Lung (tissue), 12 donors: ENCODE data around the gene ANKRD60. TPM values are rescaled to one million over a fixed set of nuclear protein-coding genes. Genes with fewer than 3 reads are reported as not detected.

Experiments used
- ATAC-seq: fragments of 200-7000 bp; cut with Tn5 transposase; one replicate; pipeline ENCODE4 v1.9.1; 2020; ENCODE audit warnings: moderate number of reproducible peaks; ENCODE audit not compliant: insufficient read depth, low FRiP score
- DNase-seq, 3 donors: peaks; one replicate each; pipeline ENCODE4 v3.0.0-alpha.2; 2013 to 2017
- H3K27ac ChIP-seq, 2 donors: one replicate each; pipeline ENCODE4 v1.5.1; 2013; ENCODE audit warnings: mild to moderate bottlenecking in 2 of 2, moderate library complexity in 2 of 2, control low read depth in 1 of 2, inconsistent platforms in 1 of 2, low read depth in 1 of 2, low read length in 1 of 2
- H3K27me3 ChIP-seq, 3 donors: one replicate each; pipeline ENCODE4 v1.5.1; 2013; ENCODE audit warnings: low read length in 2 of 3; ENCODE audit not compliant: control insufficient read depth in 3 of 3, insufficient read depth in 3 of 3
- H3K36me3 ChIP-seq, 4 donors: one replicate each; pipeline ENCODE4 v1.5.1; 2013; ENCODE audit warnings: low read length in 4 of 4, mild to moderate bottlenecking in 1 of 4, moderate library complexity in 1 of 4; ENCODE audit not compliant: control insufficient read depth in 4 of 4, insufficient read depth in 4 of 4
- H3K4me1 ChIP-seq, 5 donors: one replicate each; pipeline ENCODE4 v1.5.1; 2013; ENCODE audit warnings: low read length in 5 of 5, mild to moderate bottlenecking in 2 of 5, moderate library complexity in 1 of 5; ENCODE audit not compliant: control insufficient read depth in 5 of 5, insufficient read depth in 5 of 5
- H3K4me3 ChIP-seq: one replicate; pipeline ENCODE4 v1.5.1; 2013; ENCODE audit warnings: mild to moderate bottlenecking, control low read depth, moderate library complexity
- H3K9ac ChIP-seq, 2 donors: one replicate each; pipeline ENCODE4 v1.5.1; 2013; ENCODE audit warnings: low read length in 2 of 2, control low read depth in 1 of 2; ENCODE audit not compliant: insufficient read depth in 1 of 2
- H3K9me3 ChIP-seq, 4 donors: one replicate each; pipeline ENCODE4 v1.5.1; 2013; ENCODE audit warnings: low read length in 3 of 4, mild to moderate bottlenecking in 1 of 4, moderate library complexity in 1 of 4; ENCODE audit not compliant: control insufficient read depth in 4 of 4, insufficient read depth in 3 of 4
- WGBS, 2 donors: extraction: QIAGEN DNeasy Blood & Tissue Kit; methylation state at CpG; one replicate each; pipeline ENCODE4 v1.1.7; 2013; 5-methylcytosine and 5-hydroxymethylcytosine counted together
- polyA plus RNA-seq, 2 donors: library from polyadenylated mRNA; stranded (reverse); fragments of 200-250 nt; gene quantifications; one replicate each; pipeline ENCODE4 v1.2.1, GENCODE V29; 2013
- total RNA-seq, 2 donors: library from RNA; depleted of rRNA in 1 of 2; stranded (reverse); fragments of >200 nt in 1 of 2; gene quantifications; one replicate each; pipeline ENCODE4 v1.2.1, GENCODE V29; 2014 to 2021
- TF ChIP-seq, protein P1 (sequence below): IDR thresholded peaks from 2 replicates; pipeline ENCODE4 v1.5.1; 2012; ENCODE audit warnings: mild to moderate bottlenecking; ENCODE audit errors: control extremely low read depth, extremely low read depth
- donor health status: control.
- donor health status: control.
- donor health status: Bipolar disorder and iron deficiency.
- donor health status: healthy.
- donor health status: DM: yes; HTN: yes; CAD: no.

Gene ANKRD60
- total and polyA plus RNA-seq, 4 donors, result not detected

DNA sequence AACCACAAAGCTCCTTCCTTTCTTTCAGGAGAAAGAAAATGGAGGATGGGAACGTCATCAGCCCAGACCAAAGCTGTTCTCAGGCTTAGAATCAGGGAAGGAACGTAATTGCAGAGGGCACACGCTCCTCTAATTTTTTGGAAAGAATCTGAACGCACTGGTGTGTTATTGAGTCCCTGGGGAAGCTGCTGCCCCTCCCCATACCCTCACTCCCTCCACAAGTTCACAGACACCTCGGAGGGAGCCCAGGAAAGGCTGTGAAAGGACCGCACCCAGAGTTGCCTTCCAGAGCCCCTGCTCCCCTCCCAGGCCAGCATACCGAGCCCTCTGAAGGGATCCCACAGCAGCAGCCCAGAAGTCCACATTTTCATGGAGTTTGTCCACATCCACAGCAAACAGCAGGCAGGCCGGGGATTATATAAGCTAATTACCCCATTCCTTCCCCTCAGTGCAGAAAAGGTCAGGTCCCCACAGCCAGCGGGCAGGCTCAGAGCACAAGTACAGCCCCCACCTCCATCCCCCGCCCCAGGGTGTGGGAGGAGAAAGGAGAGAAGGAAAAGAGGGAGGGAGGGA is 53.7 kb downstream of the ANKRD60 start:
- Histone ChIP-seq H3K9ac (peak overlapping the region in 1 of 2 donors; percentile 16), H3K27me3 (no peaks in the 10 kb centered on the region), H3K4me1 (peaks cover 0 to 25% (median 11%) of the 10 kb centered on the region in 5 donors), H3K9me3 (no peaks in the 10 kb centered on the region), H3K27ac (peak overlapping the region; percentile 7 to 72), H3K4me3 (no peak overlapping the region), H3K36me3 (no peaks in the 10 kb centered on the region)
- ATAC-seq (no peak), DNase-seq (peak; percentile 36 to 57 (median 40))
- WGBS, 2 donors, result 65 to 74% methylated on average over 10 of the region's 10 CpGs
- TF ChIP-seq, protein P1, sequence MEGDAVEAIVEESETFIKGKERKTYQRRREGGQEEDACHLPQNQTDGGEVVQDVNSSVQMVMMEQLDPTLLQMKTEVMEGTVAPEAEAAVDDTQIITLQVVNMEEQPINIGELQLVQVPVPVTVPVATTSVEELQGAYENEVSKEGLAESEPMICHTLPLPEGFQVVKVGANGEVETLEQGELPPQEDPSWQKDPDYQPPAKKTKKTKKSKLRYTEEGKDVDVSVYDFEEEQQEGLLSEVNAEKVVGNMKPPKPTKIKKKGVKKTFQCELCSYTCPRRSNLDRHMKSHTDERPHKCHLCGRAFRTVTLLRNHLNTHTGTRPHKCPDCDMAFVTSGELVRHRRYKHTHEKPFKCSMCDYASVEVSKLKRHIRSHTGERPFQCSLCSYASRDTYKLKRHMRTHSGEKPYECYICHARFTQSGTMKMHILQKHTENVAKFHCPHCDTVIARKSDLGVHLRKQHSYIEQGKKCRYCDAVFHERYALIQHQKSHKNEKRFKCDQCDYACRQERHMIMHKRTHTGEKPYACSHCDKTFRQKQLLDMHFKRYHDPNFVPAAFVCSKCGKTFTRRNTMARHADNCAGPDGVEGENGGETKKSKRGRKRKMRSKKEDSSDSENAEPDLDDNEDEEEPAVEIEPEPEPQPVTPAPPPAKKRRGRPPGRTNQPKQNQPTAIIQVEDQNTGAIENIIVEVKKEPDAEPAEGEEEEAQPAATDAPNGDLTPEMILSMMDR, result no peak

DNA sequence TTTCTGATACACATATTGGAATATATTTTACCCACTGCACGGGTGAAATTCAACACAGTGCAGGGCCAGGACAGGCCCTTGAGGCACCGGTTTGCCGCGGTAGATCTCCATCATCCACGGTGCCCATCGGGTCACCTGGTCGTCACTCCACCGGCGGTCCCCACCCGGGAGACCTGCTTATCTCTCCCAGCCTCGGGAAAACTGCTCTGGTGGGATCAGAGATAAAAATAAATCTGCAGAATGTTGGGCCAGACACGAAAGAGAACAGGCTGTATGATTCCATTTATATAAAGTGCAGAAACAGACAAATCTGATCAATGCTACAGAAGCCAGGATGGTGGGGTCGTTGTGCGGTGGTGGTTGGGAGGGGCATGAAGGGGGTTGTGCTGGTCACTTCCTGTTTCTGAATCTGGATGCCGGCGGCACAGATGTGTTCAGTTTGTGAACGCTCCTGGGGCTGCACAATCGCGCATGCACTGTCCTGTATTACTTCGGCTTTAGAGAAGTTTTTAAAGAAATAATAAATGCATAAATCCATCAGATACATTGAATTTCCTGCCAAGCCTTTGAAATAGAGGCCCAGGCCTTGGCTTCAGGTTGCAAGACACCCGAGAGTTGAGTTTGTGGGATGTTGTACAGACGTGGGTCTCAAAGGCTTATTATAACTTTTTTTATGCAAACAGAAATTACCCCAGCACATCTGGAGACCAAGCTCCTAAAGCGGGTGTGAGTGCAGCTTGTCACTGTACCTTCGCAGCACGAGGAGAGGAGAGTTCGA is 54.3 kb downstream of the ANKRD60 start:
- no peak for ATAC-seq
- Histone ChIP-seq H3K9ac (peak overlapping the region in 1 of 2 donors; percentile 16), H3K4me1 (peaks cover 0 to 20% (median 10%) of the 10 kb centered on the region in 5 donors), H3K36me3 (no peaks in the 10 kb centered on the region), H3K27me3 (no peaks in the 10 kb centered on the region), H3K4me3 (no peak overlapping the region), H3K9me3 (no peaks in the 10 kb centered on the region), H3K27ac (peak overlapping the region in 1 of 2 donors; percentile 72)
- DNase-seq, result peak; percentile 57 to 76 (median 68)
- TF ChIP-seq, protein P1, result no peak
- 48 to 50% methylated on average over 26 of the region's 26 CpGs for WGBS, 2 donors

DNA sequence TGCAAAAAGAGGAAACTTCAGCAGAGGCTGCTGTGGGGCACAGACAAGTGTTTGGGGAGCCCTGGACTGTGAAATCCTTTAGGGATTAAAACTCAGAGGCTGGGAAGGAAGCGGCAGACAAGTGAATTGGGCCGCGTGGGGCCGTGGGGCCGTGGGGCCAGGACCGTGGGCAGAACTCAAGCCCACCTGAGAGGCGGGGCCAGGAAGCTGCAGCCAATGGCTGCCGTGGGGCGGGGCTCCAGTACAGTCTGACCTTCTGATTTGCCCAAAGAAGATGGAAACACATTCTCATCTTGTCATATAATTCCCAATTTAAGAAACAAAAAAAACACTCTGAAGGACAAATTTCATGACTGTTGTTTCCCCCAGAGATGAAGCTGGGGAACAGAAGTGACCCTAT is 55.4 kb downstream of the ANKRD60 start:
- WGBS, 2 donors, result 84 to 95% methylated on average over 9 of the region's 9 CpGs
- no peak for ATAC-seq
- H3K36me3 ChIP-seq, result no peaks in the 10 kb centered on the region
- no peaks in the 10 kb centered on the region for H3K27me3 ChIP-seq
- no peak overlapping the region for H3K9ac ChIP-seq
- H3K27ac ChIP-seq, result no peak overlapping the region
- peaks cover 0 to 19% (median 10%) of the 10 kb centered on the region in 5 donors for H3K4me1 ChIP-seq
- no peak overlapping the region for H3K4me3 ChIP-seq
- no peak for DNase-seq
- H3K9me3 ChIP-seq, result no peaks in the 10 kb centered on the region
- TF ChIP-seq, protein P1, result no peak
